Measurements from ENCODE around the gene OXGR1.

Gene OXGR1

DNA sequence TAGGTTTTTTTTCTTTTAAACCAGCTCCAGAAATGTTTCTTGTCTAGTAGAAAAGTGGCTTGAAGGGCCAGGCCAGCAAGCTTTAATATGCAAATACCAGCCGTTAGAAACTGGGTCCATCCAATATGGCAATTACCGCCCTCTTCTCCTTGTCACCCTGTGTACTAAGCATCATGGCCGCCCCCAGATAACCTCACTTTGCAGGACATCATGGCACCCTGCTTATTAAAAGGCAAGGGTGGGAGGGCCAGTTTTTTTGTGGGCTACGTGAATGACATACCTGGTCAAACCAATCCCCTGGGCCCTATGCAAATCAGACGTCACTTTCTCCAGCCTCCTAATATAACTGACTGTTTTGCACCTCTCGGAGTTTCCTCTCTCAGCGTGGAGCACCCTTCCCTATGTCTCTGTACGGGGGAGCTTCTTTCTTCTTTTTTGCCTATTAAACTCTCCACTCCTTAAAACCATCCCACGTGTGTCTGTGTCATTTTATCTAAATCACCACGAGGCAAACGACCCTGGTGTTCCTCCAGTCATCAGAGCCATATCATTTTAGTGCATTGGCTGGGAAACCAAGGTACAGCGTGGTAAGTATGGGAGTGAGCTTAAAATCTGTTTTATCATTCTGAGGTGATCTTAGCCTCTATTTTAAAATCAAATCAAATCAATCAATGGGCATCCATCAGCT lies 27.7 kb downstream of the OXGR1 start:
- Histone ChIP-seq H3K36me3 (replicated peaks; ENCODE audit: low read depth, low read length) (no peaks in the 10 kb centered on the region), H3K4me2 (ENCODE audit: low read length) (peak overlapping the region; percentile 72), H3K27me3 (ENCODE audit: low read depth, low read length) (peaks cover 7% of the 10 kb centered on the region; the same call in 1 of the 2 replicates), H3K27ac (ENCODE audit: low read length) (no peak overlapping the region), H3K4me1 (ENCODE audit: low read length) (peaks cover 6% of the 10 kb centered on the region), H4K20me1 (ENCODE audit: insufficient read depth, low read length) (no peaks in the 10 kb centered on the region), H2AFZ (ENCODE audit: low read depth, low read length) (peak overlapping the region; percentile 90), H3K9me3 (ENCODE audit: insufficient read depth, low read length) (no peaks in the 10 kb centered on the region), H3K79me2 (ENCODE audit: low read length) (no peaks in the 10 kb centered on the region), H3K9ac (ENCODE audit: low read length) (peak overlapping the region; percentile 45; the same call in 1 of the 2 replicates), H3K4me3 (ENCODE audit: low read length) (peak overlapping the region; percentile 79)
- TF ChIP-seq, protein P1, sequence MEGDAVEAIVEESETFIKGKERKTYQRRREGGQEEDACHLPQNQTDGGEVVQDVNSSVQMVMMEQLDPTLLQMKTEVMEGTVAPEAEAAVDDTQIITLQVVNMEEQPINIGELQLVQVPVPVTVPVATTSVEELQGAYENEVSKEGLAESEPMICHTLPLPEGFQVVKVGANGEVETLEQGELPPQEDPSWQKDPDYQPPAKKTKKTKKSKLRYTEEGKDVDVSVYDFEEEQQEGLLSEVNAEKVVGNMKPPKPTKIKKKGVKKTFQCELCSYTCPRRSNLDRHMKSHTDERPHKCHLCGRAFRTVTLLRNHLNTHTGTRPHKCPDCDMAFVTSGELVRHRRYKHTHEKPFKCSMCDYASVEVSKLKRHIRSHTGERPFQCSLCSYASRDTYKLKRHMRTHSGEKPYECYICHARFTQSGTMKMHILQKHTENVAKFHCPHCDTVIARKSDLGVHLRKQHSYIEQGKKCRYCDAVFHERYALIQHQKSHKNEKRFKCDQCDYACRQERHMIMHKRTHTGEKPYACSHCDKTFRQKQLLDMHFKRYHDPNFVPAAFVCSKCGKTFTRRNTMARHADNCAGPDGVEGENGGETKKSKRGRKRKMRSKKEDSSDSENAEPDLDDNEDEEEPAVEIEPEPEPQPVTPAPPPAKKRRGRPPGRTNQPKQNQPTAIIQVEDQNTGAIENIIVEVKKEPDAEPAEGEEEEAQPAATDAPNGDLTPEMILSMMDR (IDR thresholded peaks at IDR 0.05; ENCODE audit: low read depth, low read length) = no peak
- no peak for TF ChIP-seq EZH2phosphoT487 (IDR thresholded peaks at IDR 0.05; ENCODE audit: low read depth)

DNA sequence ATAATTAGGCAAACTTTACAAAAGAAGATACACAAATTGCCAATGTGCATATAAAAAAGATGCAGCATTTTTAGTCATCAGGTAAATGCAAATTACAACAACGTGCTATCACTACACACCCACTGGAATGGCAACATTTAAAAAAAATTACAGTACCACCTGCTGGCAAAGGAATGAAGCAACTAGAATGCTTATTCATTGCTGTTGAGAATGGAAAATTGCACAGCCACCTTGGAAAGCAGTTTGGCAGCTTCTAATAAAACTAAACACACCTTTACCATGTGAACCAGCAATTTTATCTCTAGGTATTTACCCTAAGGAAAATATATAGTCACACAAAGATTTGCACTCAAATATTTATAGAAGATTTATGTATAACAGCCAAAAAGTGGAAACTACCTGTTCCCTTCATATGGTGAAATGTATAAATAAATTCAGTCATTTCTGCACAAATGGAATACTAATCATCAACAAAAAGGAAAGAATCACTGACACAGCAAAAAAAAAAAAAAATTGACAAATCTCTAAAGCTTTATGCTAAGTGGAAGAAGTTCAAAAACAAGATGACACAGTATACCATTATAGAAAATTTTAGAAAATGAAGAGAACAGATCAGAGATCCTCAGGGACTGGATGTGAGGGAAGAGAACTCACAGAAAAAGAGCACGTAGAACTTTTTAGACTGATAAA lies 30.3 kb downstream of the OXGR1 start:
- Histone ChIP-seq H3K9ac (ENCODE audit: low read length) (no peak overlapping the region), H3K36me3 (replicated peaks; ENCODE audit: low read depth, low read length) (no peaks in the 10 kb centered on the region), H3K27me3 (ENCODE audit: low read depth, low read length) (peaks cover 7% of the 10 kb centered on the region; the same call in 1 of the 2 replicates), H3K4me1 (ENCODE audit: low read length) (peaks cover 6% of the 10 kb centered on the region), H3K79me2 (ENCODE audit: low read length) (no peaks in the 10 kb centered on the region), H3K9me3 (ENCODE audit: insufficient read depth, low read length) (no peaks in the 10 kb centered on the region), H3K27ac (ENCODE audit: low read length) (no peak overlapping the region), H4K20me1 (ENCODE audit: insufficient read depth, low read length) (no peaks in the 10 kb centered on the region), H2AFZ (ENCODE audit: low read depth, low read length) (no peak overlapping the region), H3K4me2 (ENCODE audit: low read length) (no peak overlapping the region), H3K4me3 (ENCODE audit: low read length) (no peak overlapping the region)
- TF ChIP-seq EZH2phosphoT487 (IDR thresholded peaks at IDR 0.05; ENCODE audit: low read depth) = no peak
- TF ChIP-seq, protein P1 (IDR thresholded peaks at IDR 0.05; ENCODE audit: low read depth, low read length) = peak; percentile 47

DNA sequence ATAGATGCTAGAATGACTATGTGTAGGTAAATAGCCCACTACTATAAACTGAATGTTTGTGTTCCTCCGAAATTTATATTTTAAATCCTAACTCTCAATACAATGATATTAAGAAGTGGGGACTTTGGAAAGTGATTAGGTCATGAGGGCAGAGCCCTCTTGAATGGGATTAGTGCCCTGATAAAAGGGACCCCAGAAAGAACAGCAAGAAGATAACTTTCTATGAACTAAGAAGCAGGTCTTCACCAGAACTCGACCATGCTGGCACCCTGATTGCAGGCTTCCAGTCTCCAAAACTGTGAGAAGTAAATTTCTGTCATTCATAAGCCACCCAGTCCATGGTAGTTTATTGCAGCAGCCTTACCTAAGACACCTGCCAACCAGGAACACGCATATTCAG lies 33.9 kb downstream of the OXGR1 start:
- H3K9ac ChIP-seq (ENCODE audit: low read length) = no peak overlapping the region
- H2AFZ ChIP-seq (ENCODE audit: low read depth, low read length) = no peak overlapping the region
- no peaks in the 10 kb centered on the region for H4K20me1 ChIP-seq (ENCODE audit: insufficient read depth, low read length)
- no peaks in the 10 kb centered on the region for H3K9me3 ChIP-seq (ENCODE audit: insufficient read depth, low read length)
- H3K4me3 ChIP-seq (ENCODE audit: low read length) = no peak overlapping the region
- H3K27ac ChIP-seq (ENCODE audit: low read length) = no peak overlapping the region
- H3K27me3 ChIP-seq (ENCODE audit: low read depth, low read length) = 0 out of 2 replicates have a peak, but pooled peaks cover 7% of the 10 kb centered on the region
- no peak overlapping the region for H3K4me2 ChIP-seq (ENCODE audit: low read length)
- TF ChIP-seq, protein P1 (IDR thresholded peaks at IDR 0.05; ENCODE audit: low read depth, low read length) = no peak
- H3K79me2 ChIP-seq (ENCODE audit: low read length) = no peaks in the 10 kb centered on the region
- no peaks in the 10 kb centered on the region for H3K36me3 ChIP-seq (replicated peaks; ENCODE audit: low read depth, low read length)
- H3K4me1 ChIP-seq (ENCODE audit: low read length) = no peaks in the 10 kb centered on the region

DNA sequence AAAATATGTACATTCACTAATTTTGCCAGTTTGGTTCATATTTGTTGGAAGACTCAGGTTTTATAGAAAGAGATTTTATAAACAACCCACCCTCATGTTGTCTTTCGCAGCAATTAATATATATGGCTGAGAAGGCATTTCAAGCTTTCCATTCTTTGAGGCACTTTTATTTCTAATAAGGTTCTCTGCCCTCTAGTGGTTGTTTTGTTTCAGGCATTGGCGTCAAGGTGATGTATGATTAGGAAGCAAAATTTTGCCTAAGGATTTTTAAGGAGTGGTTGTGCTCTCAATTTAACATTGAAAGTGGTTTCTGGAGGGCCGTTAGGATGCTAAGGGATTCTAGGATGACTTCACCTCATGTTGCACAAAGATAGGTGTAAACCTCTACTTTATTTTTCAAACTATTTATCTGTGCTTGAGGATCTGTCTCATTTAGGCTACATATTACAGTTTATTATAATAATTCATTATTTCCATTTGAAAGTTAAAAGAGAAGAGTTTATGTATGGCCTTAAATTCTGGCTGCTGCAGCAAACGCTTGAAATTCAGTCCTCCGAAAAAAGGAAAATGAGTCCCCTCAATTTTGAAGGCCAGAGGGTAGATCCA lies 35.9 kb downstream of the OXGR1 start:
- H3K79me2 ChIP-seq (ENCODE audit: low read length) = no peaks in the 10 kb centered on the region
- no peaks in the 10 kb centered on the region for H3K36me3 ChIP-seq (replicated peaks; ENCODE audit: low read depth, low read length)
- TF ChIP-seq EZH2phosphoT487 (IDR thresholded peaks at IDR 0.05; ENCODE audit: low read depth) = no peak
- TF ChIP-seq, protein P1 (IDR thresholded peaks at IDR 0.05; ENCODE audit: low read depth, low read length) = peak; percentile 88
- H3K27me3 ChIP-seq (ENCODE audit: low read depth, low read length) = no peaks in the 10 kb centered on the region
- H3K9me3 ChIP-seq (ENCODE audit: insufficient read depth, low read length) = no peaks in the 10 kb centered on the region
- H2AFZ ChIP-seq (ENCODE audit: low read depth, low read length) = no peak overlapping the region
- H3K27ac ChIP-seq (ENCODE audit: low read length) = no peak overlapping the region
- H3K4me1 ChIP-seq (ENCODE audit: low read length) = no peaks in the 10 kb centered on the region
- H4K20me1 ChIP-seq (ENCODE audit: insufficient read depth, low read length) = no peaks in the 10 kb centered on the region
- H3K4me2 ChIP-seq (ENCODE audit: low read length) = no peak overlapping the region
- no peak overlapping the region for H3K4me3 ChIP-seq (ENCODE audit: low read length)
- no peak overlapping the region for H3K9ac ChIP-seq (ENCODE audit: low read length)

Measured in OCI-LY3 (cell line).